ENCODE data around the gene KY.

Gene KY

GRCh38 chr3:134601539-134602439 is 49.0 kb downstream of the KY start:
- TF ChIP-seq TCF12 (IDR thresholded peaks at IDR 0.05; ENCODE audit: low read depth) (no peak), CREB1 (IDR thresholded peaks at IDR 0.05; ENCODE audit: low read depth) (no peak), NFIC (IDR thresholded peaks at IDR 0.05) (no peak), TEAD4 (IDR thresholded peaks at IDR 0.05) (no peak)

- TF ChIP-seq TCF12 (IDR thresholded peaks at IDR 0.05; ENCODE audit: low read depth), result no peak
- peak; percentile 95 for TF ChIP-seq RAD21 (IDR thresholded peaks at IDR 0.05; ENCODE audit: low read depth)
- no peak for TF ChIP-seq MAX (IDR thresholded peaks at IDR 0.05)
- TF ChIP-seq REST (IDR thresholded peaks at IDR 0.05; ENCODE audit: low read depth), result peak; percentile 77
- TF ChIP-seq TEAD4 (IDR thresholded peaks at IDR 0.05), result no peak
Measured at GRCh38 chr3:134600685-134601463, 49.9 kb downstream of the KY start.

GRCh38 chr3:134600206-134600605 is 50.6 kb downstream of the KY start:
- no peak for TF ChIP-seq CEBPB (IDR thresholded peaks at IDR 0.05)
- no peak for TF ChIP-seq NFIC (IDR thresholded peaks at IDR 0.05)
- no peak for TF ChIP-seq TEAD4 (IDR thresholded peaks at IDR 0.05)
- TF ChIP-seq CREB1 (IDR thresholded peaks at IDR 0.05; ENCODE audit: low read depth), result no peak
- no peak for TF ChIP-seq MAX (IDR thresholded peaks at IDR 0.05)
- no peak for TF ChIP-seq ZBTB7A (IDR thresholded peaks at IDR 0.05; ENCODE audit: low read depth)
- TF ChIP-seq REST (IDR thresholded peaks at IDR 0.05; ENCODE audit: low read depth), result no peak
- TF ChIP-seq EGR1 (IDR thresholded peaks at IDR 0.05), result no peak
- no peak for TF ChIP-seq FOXM1 (IDR thresholded peaks at IDR 0.05; ENCODE audit: borderline replicate concordance, low read depth)
- no peak for TF ChIP-seq TAF1 (IDR thresholded peaks at IDR 0.05; ENCODE audit: low read depth)
- TF ChIP-seq EP300 (IDR thresholded peaks at IDR 0.05; ENCODE audit: borderline replicate concordance), result no peak
- TF ChIP-seq RAD21 (IDR thresholded peaks at IDR 0.05; ENCODE audit: low read depth), result no peak
- no peak for TF ChIP-seq TCF12 (IDR thresholded peaks at IDR 0.05; ENCODE audit: low read depth)
- no peak for TF ChIP-seq YY1 (IDR thresholded peaks at IDR 0.05; ENCODE audit: low read depth)
- TF ChIP-seq USF1 (IDR thresholded peaks at IDR 0.05), result no peak

GRCh38 chr3:134598763-134599545 is 51.9 kb downstream of the KY start:
- TF ChIP-seq YY1 (IDR thresholded peaks at IDR 0.05; ENCODE audit: low read depth), result no peak
- TF ChIP-seq ZBTB7A (IDR thresholded peaks at IDR 0.05; ENCODE audit: low read depth), result no peak
- no peak for TF ChIP-seq USF1 (IDR thresholded peaks at IDR 0.05)
- no peak for TF ChIP-seq MAX (IDR thresholded peaks at IDR 0.05)
- no peak for TF ChIP-seq CREB1 (IDR thresholded peaks at IDR 0.05; ENCODE audit: low read depth)
- no peak for TF ChIP-seq EP300 (IDR thresholded peaks at IDR 0.05; ENCODE audit: borderline replicate concordance)
- TF ChIP-seq RAD21 (IDR thresholded peaks at IDR 0.05; ENCODE audit: low read depth), result no peak
- TF ChIP-seq CEBPB (IDR thresholded peaks at IDR 0.05), result no peak
- no peak for TF ChIP-seq TEAD4 (IDR thresholded peaks at IDR 0.05)
- TF ChIP-seq REST (IDR thresholded peaks at IDR 0.05; ENCODE audit: low read depth), result no peak
- TF ChIP-seq EGR1 (IDR thresholded peaks at IDR 0.05), result no peak
- TF ChIP-seq NFIC (IDR thresholded peaks at IDR 0.05), result no peak
- TF ChIP-seq TCF12 (IDR thresholded peaks at IDR 0.05; ENCODE audit: low read depth), result no peak
- no peak for TF ChIP-seq FOXM1 (IDR thresholded peaks at IDR 0.05; ENCODE audit: borderline replicate concordance, low read depth)
- no peak for TF ChIP-seq TAF1 (IDR thresholded peaks at IDR 0.05; ENCODE audit: low read depth)

Data from Ishikawa (cell line).